ENCODE data around the gene DTWD2.

The DTWD2 gene

DNA sequence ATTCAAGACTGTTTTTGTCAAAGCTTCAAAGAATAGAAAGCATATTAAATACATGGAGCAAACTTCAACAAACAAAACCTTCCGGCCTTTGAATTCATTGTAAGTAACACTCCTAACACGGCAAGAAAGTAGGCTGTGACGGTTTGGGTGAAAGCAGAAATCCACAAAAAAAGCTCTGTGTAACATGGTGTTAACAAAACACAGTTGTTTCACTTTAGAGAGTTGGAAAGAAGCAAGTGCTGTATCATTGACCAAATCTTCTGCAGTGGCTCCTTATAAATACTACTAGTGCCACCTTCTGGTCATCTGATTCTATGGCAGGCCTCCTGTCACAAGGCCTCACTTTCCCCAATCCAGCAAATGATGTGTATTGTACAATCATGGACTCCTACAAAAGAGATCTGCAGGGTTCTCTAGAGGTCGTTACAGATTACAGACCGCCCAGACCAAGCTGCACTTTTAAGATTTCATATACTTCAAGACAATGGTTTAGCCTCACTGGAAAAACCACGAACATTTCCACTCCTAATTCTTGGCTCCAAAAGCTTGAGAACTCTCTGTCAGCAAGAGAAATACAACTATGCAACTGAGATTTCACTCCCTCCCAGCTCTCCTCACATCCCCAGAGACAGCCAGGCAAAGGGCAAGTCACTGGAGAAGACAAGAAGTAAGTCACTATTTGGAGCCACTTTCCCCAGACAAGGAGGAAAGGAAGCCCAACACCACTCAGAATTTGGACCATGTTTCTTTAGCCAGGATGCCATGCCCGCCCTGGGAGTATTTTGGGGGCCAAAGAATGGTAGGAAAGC lies 196.2 kb downstream of the DTWD2 start:
- Histone ChIP-seq H3F3A (ENCODE audit: control insufficient read depth, insufficient read depth) (no peaks in the 10 kb centered on the region), H3K9me2 (replicated peaks; ENCODE audit: control insufficient read depth, low read length) (no peaks in the 10 kb centered on the region), H3K27ac (ENCODE audit: low read depth, low read length) (no peak overlapping the region), H3K79me2 (ENCODE audit: control insufficient read depth, low read length) (no peaks in the 10 kb centered on the region), H3K4me2 (ENCODE audit: low read length) (no peak overlapping the region), H3K27me3 (ENCODE audit: control insufficient read depth, low read length) (no peaks in the 10 kb centered on the region), H4K20me1 (ENCODE audit: control insufficient read depth, insufficient read depth, low read depth, low read length) (no peaks in the 10 kb centered on the region), H3K9me3 (ENCODE audit: control insufficient read depth, insufficient read depth, low read length) (no peaks in the 10 kb centered on the region), H3K4me3 (ENCODE audit: low read length) (no peak overlapping the region), H3K36me3 (ENCODE audit: control insufficient read depth, low read length) (no peaks in the 10 kb centered on the region), H3K4me1 (ENCODE audit: control insufficient read depth, low read length) (no peaks in the 10 kb centered on the region)
- no peak for TF ChIP-seq EZH2phosphoT487 (IDR thresholded peaks at IDR 0.05; ENCODE audit: borderline replicate concordance, low read length)
- TF ChIP-seq, protein P1, sequence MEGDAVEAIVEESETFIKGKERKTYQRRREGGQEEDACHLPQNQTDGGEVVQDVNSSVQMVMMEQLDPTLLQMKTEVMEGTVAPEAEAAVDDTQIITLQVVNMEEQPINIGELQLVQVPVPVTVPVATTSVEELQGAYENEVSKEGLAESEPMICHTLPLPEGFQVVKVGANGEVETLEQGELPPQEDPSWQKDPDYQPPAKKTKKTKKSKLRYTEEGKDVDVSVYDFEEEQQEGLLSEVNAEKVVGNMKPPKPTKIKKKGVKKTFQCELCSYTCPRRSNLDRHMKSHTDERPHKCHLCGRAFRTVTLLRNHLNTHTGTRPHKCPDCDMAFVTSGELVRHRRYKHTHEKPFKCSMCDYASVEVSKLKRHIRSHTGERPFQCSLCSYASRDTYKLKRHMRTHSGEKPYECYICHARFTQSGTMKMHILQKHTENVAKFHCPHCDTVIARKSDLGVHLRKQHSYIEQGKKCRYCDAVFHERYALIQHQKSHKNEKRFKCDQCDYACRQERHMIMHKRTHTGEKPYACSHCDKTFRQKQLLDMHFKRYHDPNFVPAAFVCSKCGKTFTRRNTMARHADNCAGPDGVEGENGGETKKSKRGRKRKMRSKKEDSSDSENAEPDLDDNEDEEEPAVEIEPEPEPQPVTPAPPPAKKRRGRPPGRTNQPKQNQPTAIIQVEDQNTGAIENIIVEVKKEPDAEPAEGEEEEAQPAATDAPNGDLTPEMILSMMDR (IDR thresholded peaks at IDR 0.05; ENCODE audit: low read depth, low read length, poor library complexity, severe bottlenecking), result peak; percentile 78

DNA sequence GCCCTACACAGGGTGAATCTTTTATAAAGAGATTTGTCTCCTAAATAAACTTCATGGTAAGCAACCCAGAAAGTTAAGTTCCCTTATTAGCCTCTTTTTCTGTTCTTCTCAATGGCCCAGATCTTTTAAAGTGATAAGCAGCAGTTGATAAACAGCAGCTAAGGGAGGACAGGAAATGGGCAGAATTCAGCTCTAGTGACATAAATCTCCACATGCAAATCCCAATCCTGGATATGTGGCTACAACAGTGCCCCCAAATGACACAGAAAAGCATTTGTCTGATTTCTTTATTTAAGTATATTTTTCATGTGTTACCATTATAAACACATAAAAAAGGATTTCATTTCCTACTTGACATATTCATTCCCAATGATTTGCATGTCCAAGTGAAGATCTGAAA lies 199.0 kb downstream of the DTWD2 start:
- no peaks in the 10 kb centered on the region for H3K9me3 ChIP-seq (ENCODE audit: control insufficient read depth, insufficient read depth, low read length)
- TF ChIP-seq EZH2phosphoT487 (IDR thresholded peaks at IDR 0.05; ENCODE audit: borderline replicate concordance, low read length), result no peak
- no peaks in the 10 kb centered on the region for H3K9me2 ChIP-seq (replicated peaks; ENCODE audit: control insufficient read depth, low read length)
- H3K4me1 ChIP-seq (ENCODE audit: control insufficient read depth, low read length), result no peaks in the 10 kb centered on the region
- no peak overlapping the region for H3K27ac ChIP-seq (ENCODE audit: low read depth, low read length)
- H3K79me2 ChIP-seq (ENCODE audit: control insufficient read depth, low read length), result no peaks in the 10 kb centered on the region
- H3K36me3 ChIP-seq (ENCODE audit: control insufficient read depth, low read length), result no peaks in the 10 kb centered on the region
- H3K4me2 ChIP-seq (ENCODE audit: low read length), result no peak overlapping the region
- H3K4me3 ChIP-seq (ENCODE audit: low read length), result no peak overlapping the region
- H4K20me1 ChIP-seq (ENCODE audit: control insufficient read depth, insufficient read depth, low read depth, low read length), result no peaks in the 10 kb centered on the region
- 0 out of 2 replicates have a peak, but pooled peaks cover 2% of the 10 kb centered on the region for H3K27me3 ChIP-seq (ENCODE audit: control insufficient read depth, low read length)
- H3F3A ChIP-seq (ENCODE audit: control insufficient read depth, insufficient read depth), result no peaks in the 10 kb centered on the region

DNA sequence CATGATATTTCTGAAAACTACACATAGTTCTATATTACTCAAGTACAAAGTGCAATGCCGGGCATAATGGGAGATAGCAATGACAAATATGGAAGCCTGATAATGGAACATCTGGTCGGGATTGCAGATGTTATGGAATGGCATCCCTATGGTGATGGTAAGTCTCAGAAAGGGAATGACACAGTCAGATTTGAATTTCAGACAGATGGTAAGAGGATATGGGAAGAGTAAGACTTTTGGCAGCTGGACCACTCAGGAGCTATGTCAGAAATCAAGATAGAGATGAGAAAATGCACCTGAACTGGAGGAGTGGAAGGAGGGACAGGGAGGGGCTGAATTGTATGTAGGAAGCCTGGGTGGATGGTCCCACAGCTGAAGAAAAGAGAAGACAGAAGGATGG lies 200.0 kb downstream of the DTWD2 start:
- H4K20me1 ChIP-seq (ENCODE audit: control insufficient read depth, insufficient read depth, low read depth, low read length), result no peaks in the 10 kb centered on the region
- H3K27me3 ChIP-seq (ENCODE audit: control insufficient read depth, low read length), result 0 out of 2 replicates have a peak, but pooled peaks cover 2% of the 10 kb centered on the region
- H3K4me2 ChIP-seq (ENCODE audit: low read length), result no peak overlapping the region
- H3K9me3 ChIP-seq (ENCODE audit: control insufficient read depth, insufficient read depth, low read length), result no peaks in the 10 kb centered on the region
- TF ChIP-seq EZH2phosphoT487 (IDR thresholded peaks at IDR 0.05; ENCODE audit: borderline replicate concordance, low read length), result no peak
- TF ChIP-seq, protein P1 (IDR thresholded peaks at IDR 0.05; ENCODE audit: low read depth, low read length, poor library complexity, severe bottlenecking), result no peak
- no peaks in the 10 kb centered on the region for H3K9me2 ChIP-seq (replicated peaks; ENCODE audit: control insufficient read depth, low read length)
- H3K79me2 ChIP-seq (ENCODE audit: control insufficient read depth, low read length), result no peaks in the 10 kb centered on the region
- no peaks in the 10 kb centered on the region for H3K4me1 ChIP-seq (ENCODE audit: control insufficient read depth, low read length)
- H3K36me3 ChIP-seq (ENCODE audit: control insufficient read depth, low read length), result no peaks in the 10 kb centered on the region
- H3F3A ChIP-seq (ENCODE audit: control insufficient read depth, insufficient read depth), result no peaks in the 10 kb centered on the region
- no peak overlapping the region for H3K27ac ChIP-seq (ENCODE audit: low read depth, low read length)
- no peak overlapping the region for H3K4me3 ChIP-seq (ENCODE audit: low read length)

Data from DOHH2 (cell line).